ENCODE measurements around the gene LACTB.

Gene LACTB

GRCh38 chr15:63157118-63157843 lies 35.6 kb downstream of the LACTB start, which contains the start of gene RPS27L:
Gene RPS27L (minus strand): TSS chr15:63157477. CDS start chr15:63157405, 72 bp downstream.
- no peak for TF ChIP-seq CTCF (IDR thresholded peaks at IDR 0.05; ENCODE audit: borderline replicate concordance, insufficient read depth, low read depth, low read length)
- peak within 1 kb of the TSS; percentile 92 for H3K4me3 ChIP-seq (ENCODE audit: low read depth, low read length)

GRCh38 chr15:63157891-63158431 lies 36.3 kb downstream of the LACTB start:
- TF ChIP-seq CTCF (IDR thresholded peaks at IDR 0.05; ENCODE audit: borderline replicate concordance, insufficient read depth, low read depth, low read length) = no peak
- peak overlapping the region; percentile 92 for H3K4me3 ChIP-seq (ENCODE audit: low read depth, low read length)

GRCh38 chr15:63160638-63161037 lies 39.0 kb downstream of the LACTB start:
- H3K4me3 ChIP-seq (ENCODE audit: low read depth, low read length) = no peak overlapping the region
- no peak for TF ChIP-seq CTCF (IDR thresholded peaks at IDR 0.05; ENCODE audit: borderline replicate concordance, insufficient read depth, low read depth, low read length)

- no peak for TF ChIP-seq CTCF (IDR thresholded peaks at IDR 0.05; ENCODE audit: borderline replicate concordance, insufficient read depth, low read depth, low read length)
- H3K4me3 ChIP-seq (ENCODE audit: low read depth, low read length) = no peak overlapping the region
Observed at GRCh38 chr15:63163217-63163616, 41.6 kb downstream of the LACTB start.

GRCh38 chr15:63165166-63165859 lies 43.7 kb downstream of the LACTB start:
- no peak overlapping the region for H3K4me3 ChIP-seq (ENCODE audit: low read depth, low read length)
- TF ChIP-seq CTCF (IDR thresholded peaks at IDR 0.05; ENCODE audit: borderline replicate concordance, insufficient read depth, low read depth, low read length) = no peak

- no peak for TF ChIP-seq CTCF (IDR thresholded peaks at IDR 0.05; ENCODE audit: borderline replicate concordance, insufficient read depth, low read depth, low read length)
- no peak overlapping the region for H3K4me3 ChIP-seq (ENCODE audit: low read depth, low read length)
Observed at GRCh38 chr15:63166219-63166618, 44.6 kb downstream of the LACTB start.

All from GM12875 (cell line).